Ishikawa (cell line): ENCODE data around the gene ASS1.

Source experiments
- CEBPB ChIP-seq: IDR thresholded peaks from 2 replicates; pipeline ENCODE4 v1.6.1; 2012
- CREB1 ChIP-seq: IDR thresholded peaks from 2 replicates; pipeline ENCODE4 v1.6.1; 2012; ENCODE audit warnings: low read depth
- EGR1 ChIP-seq: IDR thresholded peaks from 2 replicates; pipeline ENCODE4 v1.6.1; 2012
- EP300 ChIP-seq: IDR thresholded peaks from 2 replicates; pipeline ENCODE4 v1.6.1; 2012; ENCODE audit warnings: borderline replicate concordance
- FOXM1 ChIP-seq: IDR thresholded peaks from 2 replicates; pipeline ENCODE4 v1.6.1; 2012; ENCODE audit warnings: low read depth, borderline replicate concordance
- NFIC ChIP-seq: IDR thresholded peaks from 2 replicates; pipeline ENCODE4 v1.6.1; 2012
- RAD21 ChIP-seq: IDR thresholded peaks from 2 replicates; pipeline ENCODE4 v1.6.1; 2012; ENCODE audit warnings: low read depth
- TAF1 ChIP-seq: IDR thresholded peaks from 2 replicates; pipeline ENCODE4 v1.6.1; 2012; ENCODE audit warnings: low read depth, mild to moderate bottlenecking
- TCF12 ChIP-seq: IDR thresholded peaks from 2 replicates; pipeline ENCODE4 v1.6.1; 2012; ENCODE audit warnings: low read depth
- TEAD4 ChIP-seq: IDR thresholded peaks from 2 replicates; pipeline ENCODE4 v1.6.1; 2012
- YY1 ChIP-seq: IDR thresholded peaks from 2 replicates; pipeline ENCODE4 v1.6.1; 2012; ENCODE audit warnings: low read depth
- ZBTB7A ChIP-seq: IDR thresholded peaks from 2 replicates; pipeline ENCODE4 v1.6.1; 2012; ENCODE audit warnings: low read depth
- TF ChIP-seq, protein P1 (sequence below): IDR thresholded peaks from 2 replicates; pipeline ENCODE4 v1.6.1; 2012; ENCODE audit warnings: low read depth, mild to moderate bottlenecking
- TF ChIP-seq, protein P2 (sequence below): IDR thresholded peaks from 2 replicates; pipeline ENCODE4 v1.6.1; 2012
- TF ChIP-seq, protein P3 (sequence below): IDR thresholded peaks from 2 replicates; pipeline ENCODE4 v1.6.1; 2012

ASS1 gene

DNA sequence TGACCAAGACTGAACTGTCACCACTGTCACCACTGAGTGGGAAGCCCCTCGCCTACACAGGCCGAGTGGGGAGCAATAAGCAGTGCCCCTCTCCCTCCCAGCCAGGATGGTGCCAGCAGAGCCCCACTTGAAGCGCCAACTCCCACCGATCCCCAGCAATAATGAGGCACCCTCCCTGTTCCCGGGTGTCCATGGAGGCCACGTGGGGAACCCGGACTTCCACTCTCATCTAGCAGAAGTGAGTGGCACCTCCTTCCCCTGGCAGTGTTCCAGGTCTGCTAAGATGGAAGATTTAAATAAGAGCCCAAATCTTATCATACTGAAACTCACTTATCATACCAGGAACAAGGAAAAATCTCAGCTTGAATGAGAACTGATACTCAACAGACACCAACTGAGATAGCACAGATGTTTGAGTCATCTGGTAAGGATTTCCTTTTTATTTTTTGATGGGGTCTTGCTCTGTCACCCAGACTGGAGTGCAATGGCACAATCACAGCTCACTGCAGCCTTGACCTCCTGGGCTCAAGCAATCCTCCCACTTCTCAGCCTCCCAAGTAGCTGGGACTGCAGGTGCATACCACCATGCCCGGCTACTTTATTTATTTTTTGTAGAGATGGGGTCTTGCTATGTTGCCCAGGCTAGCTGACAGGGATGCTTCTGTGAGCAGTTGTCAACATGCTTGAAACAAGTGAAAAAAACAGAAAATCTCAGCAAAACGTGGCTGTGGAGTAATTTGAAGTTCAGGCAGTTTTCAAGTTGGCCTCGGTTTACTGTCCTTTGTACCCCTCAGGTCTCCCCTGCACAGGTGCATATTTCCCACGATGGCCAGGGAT is 29.6 kb upstream of the ASS1 start:
- TF ChIP-seq EP300: no peak
- no peak for TF ChIP-seq TCF12
- TF ChIP-seq, protein P1, sequence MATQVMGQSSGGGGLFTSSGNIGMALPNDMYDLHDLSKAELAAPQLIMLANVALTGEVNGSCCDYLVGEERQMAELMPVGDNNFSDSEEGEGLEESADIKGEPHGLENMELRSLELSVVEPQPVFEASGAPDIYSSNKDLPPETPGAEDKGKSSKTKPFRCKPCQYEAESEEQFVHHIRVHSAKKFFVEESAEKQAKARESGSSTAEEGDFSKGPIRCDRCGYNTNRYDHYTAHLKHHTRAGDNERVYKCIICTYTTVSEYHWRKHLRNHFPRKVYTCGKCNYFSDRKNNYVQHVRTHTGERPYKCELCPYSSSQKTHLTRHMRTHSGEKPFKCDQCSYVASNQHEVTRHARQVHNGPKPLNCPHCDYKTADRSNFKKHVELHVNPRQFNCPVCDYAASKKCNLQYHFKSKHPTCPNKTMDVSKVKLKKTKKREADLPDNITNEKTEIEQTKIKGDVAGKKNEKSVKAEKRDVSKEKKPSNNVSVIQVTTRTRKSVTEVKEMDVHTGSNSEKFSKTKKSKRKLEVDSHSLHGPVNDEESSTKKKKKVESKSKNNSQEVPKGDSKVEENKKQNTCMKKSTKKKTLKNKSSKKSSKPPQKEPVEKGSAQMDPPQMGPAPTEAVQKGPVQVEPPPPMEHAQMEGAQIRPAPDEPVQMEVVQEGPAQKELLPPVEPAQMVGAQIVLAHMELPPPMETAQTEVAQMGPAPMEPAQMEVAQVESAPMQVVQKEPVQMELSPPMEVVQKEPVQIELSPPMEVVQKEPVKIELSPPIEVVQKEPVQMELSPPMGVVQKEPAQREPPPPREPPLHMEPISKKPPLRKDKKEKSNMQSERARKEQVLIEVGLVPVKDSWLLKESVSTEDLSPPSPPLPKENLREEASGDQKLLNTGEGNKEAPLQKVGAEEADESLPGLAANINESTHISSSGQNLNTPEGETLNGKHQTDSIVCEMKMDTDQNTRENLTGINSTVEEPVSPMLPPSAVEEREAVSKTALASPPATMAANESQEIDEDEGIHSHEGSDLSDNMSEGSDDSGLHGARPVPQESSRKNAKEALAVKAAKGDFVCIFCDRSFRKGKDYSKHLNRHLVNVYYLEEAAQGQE: no peak
- TF ChIP-seq CREB1: no peak
- no peak for TF ChIP-seq TEAD4
- TF ChIP-seq RAD21: no peak
- no peak for TF ChIP-seq CEBPB
- TF ChIP-seq YY1: no peak
- TF ChIP-seq NFIC: no peak

GRCh38 chr9:130417602-130418001 is 27.2 kb upstream of the ASS1 start:
- TF ChIP-seq RAD21 (peak; percentile 64), NFIC (no peak)

DNA sequence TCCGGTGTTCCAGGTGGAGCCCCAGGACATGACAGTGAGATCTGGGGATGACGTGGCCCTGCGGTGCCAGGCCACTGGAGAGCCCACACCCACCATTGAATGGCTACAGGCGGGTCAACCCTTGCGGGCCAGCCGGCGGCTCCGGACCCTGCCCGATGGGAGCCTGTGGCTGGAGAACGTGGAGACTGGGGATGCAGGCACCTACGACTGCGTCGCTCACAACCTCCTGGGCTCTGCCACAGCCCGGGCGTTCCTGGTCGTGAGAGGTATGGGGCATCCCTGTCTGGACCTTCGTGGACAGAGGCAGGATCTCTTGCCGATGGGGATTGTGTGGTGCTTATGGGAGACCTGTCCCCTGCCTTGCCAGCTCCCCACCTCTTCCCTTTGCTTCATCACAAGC is 26.0 kb upstream of the ASS1 start:
- TF ChIP-seq, protein P2, sequence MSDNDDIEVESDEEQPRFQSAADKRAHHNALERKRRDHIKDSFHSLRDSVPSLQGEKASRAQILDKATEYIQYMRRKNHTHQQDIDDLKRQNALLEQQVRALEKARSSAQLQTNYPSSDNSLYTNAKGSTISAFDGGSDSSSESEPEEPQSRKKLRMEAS: no peak
- TF ChIP-seq YY1 (no peak), EGR1 (no peak), EP300 (no peak), RAD21 (no peak)

DNA sequence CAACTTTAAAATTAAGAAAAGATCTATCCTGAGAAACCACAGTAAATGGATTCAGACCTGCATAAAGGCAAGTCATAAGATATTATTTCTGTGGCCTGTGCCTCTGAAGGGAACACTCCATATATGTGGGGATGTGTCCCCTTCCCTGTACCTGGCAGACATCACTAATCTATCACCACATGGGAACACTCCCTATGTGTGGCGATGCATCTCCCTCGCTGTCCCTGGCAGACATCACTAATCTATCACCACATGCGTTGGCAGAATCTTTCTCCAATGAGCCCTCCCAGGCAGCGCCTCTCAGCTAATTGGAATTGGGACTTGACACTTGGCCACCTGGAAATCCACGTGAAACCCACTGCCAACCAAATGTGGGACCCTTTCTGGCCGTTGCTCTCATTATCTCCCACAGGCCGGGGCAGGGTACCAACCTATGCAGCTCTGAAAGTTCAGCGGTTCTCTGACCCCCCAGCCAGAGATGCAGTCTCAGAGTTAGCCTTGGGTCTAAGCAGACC is 25.2 kb upstream of the ASS1 start:
- TF ChIP-seq CREB1 (no peak), TCF12 (no peak), FOXM1 (no peak), YY1 (no peak), NFIC (no peak), EP300 (no peak), ZBTB7A (no peak)
- TF ChIP-seq, protein P1: no peak
- TF ChIP-seq, protein P3, sequence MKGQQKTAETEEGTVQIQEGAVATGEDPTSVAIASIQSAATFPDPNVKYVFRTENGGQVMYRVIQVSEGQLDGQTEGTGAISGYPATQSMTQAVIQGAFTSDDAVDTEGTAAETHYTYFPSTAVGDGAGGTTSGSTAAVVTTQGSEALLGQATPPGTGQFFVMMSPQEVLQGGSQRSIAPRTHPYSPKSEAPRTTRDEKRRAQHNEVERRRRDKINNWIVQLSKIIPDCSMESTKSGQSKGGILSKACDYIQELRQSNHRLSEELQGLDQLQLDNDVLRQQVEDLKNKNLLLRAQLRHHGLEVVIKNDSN: no peak

GRCh38 chr9:130421154-130421801 is 23.5 kb upstream of the ASS1 start:
- TF ChIP-seq EP300 (no peak), ZBTB7A (no peak), FOXM1 (no peak), TEAD4 (no peak), RAD21 (no peak), CEBPB (no peak), EGR1 (no peak), TAF1 (no peak)
- TF ChIP-seq, protein P3: no peak
- TF ChIP-seq, protein P1: no peak
- TF ChIP-seq, protein P2: no peak
